Peyer's patch (tissue), 4 donors: ENCODE data around the gene CACUL1.

Experiments used
- CTCF ChIP-seq, 6 experiments: fragments of 450-650 bp in 4 of 6; fragments of 200-600 bp in 2 of 6; sonication (generic) in 1 of 6; IDR thresholded peaks; one replicate each; pipeline ENCODE4 v1.5.1; 2017 to 2019; ENCODE audit warnings: antibody characterized with exemption in 6 of 6, mild to moderate bottlenecking in 3 of 6, moderate library complexity in 1 of 6
- POLR2A ChIP-seq, 2 donors: fragments of 450-650 bp; IDR thresholded peaks; one replicate each; pipeline ENCODE4 v1.5.1; 2017; ENCODE audit warnings: antibody characterized with exemption in 2 of 2, mild to moderate bottlenecking in 2 of 2, moderate library complexity in 2 of 2

DNA sequence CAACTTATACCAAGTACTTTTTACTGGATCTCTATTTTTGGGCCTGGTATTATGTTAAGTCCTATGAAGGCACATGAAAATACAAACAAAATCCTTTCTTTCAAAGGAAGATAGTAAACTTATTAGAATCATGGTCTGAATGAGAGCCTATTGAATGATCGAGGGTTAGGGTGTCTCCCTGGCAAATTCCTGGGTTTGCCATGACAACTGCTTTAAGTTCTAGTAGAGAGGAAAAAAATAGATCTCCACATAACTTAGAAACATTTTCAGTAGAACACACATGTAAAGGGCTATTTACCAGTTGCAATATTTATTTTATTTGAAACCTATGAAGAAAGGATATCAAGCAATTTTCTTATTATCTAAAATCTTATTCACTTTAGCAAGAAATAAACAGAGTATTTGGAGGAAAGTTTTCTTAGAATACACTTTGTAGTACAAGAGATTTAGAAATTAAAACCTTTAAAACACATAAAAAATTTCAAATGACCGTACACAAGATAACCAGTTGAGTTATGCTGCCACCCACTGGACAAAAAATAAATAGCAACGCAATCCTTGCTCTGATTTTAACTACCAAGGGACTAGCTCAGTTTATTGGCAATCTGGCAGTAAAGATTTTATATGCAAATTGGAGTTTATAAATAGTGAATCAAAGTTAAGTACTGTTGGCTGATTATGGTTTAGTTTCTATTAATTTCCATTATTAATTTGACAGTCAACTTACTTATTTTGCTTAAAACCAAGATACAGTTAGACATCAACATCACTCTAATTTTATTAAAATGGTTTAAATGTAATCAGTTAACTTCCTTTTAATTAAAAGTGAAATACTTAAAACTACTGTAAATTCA lies 33.9 kb downstream of the CACUL1 start:
- peak; percentile 75 to 86 (median 85) for TF ChIP-seq CTCF (IDR thresholded peaks at IDR 0.05)
- no peak for TF ChIP-seq POLR2A (IDR thresholded peaks at IDR 0.05)
